ENCODE results near the gene TRIM65. TPM values are rescaled to one million over a fixed set of nuclear protein-coding genes. Genes with fewer than 3 reads are reported as not detected.
"Not testable (repeated sequence)": the region's sequence is repeated elsewhere in the genome, so short reads cannot be mapped to it uniquely, and the experiment has no call there.

The TRIM65 gene
- total and polyA plus RNA-seq, 2 of the 13 experiments (the other 11 are each of a cell fraction or from before 2014, with no cell fraction given): 10.3 to 22.4 TPM

DNA sequence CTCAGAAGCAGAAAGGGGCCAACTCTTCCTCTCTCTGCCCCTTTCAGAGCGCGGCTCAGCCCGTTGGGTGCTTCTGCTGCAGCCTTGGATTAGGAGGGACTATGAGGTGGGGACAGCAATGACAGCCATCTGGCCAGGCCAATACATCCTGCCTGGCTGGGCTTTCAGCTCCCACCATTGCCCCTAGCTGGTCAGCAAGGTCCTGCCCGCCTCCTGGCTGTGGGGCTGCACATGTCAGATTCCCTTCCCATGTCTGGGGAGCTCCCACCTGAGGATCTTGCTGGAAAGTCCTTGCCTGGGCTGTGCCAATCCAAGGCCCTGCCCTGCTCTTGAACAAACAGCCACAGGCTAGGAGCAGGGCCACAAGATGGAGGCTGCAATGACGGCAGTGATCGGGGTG, 8.3 kb downstream of the TRIM65 start (continued):
- peak; percentile 63; the same call in 1 of the 2 replicates for TF ChIP-seq PAF1 (CRISPR knock-in tag; IDR thresholded peaks at IDR 0.05)
- TF ChIP-seq, protein P1, sequence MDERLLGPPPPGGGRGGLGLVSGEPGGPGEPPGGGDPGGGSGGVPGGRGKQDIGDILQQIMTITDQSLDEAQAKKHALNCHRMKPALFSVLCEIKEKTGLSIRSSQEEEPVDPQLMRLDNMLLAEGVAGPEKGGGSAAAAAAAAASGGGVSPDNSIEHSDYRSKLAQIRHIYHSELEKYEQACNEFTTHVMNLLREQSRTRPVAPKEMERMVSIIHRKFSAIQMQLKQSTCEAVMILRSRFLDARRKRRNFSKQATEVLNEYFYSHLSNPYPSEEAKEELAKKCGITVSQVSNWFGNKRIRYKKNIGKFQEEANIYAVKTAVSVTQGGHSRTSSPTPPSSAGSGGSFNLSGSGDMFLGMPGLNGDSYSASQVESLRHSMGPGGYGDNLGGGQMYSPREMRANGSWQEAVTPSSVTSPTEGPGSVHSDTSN (CRISPR knock-in tag; IDR thresholded peaks at IDR 0.05): no peak
- no peak for TF ChIP-seq HNRNPK (IDR thresholded peaks at IDR 0.05; ENCODE audit: low read depth, low read length, poor library complexity, severe bottlenecking)
- no peak for TF ChIP-seq JDP2 (CRISPR knock-in tag; IDR thresholded peaks at IDR 0.05; ENCODE audit: borderline replicate concordance)
- TF ChIP-seq NCOA1 (CRISPR knock-in tag; IDR thresholded peaks at IDR 0.05): no peak

DNA sequence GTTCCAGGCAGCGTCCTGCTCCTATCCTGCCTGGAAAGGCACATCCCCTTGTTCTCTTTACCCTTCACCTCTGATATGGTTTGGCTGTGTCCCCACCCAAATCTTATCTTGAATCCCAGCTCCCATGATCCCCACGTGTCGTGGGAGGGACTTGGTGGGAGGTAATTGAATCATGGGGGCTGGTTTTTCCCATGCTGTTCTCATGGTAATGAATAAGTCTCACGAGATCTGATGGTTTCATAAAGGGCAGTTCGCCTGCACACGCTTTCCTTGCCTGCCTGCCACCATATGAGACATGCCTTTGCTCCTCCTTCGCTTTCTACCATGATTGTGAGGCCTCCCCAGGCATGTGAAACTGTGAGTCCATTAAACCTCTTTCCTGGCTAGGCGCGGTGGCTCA, 10.9 kb downstream of the TRIM65 start:
- H3K79me2 ChIP-seq (ENCODE audit: insufficient read depth, low read length); H3K4me2 ChIP-seq (ENCODE audit: low read depth, low read length); DNase-seq (ENCODE audit: low spot score); H3K4me3 ChIP-seq (replicated peaks in 1 of 3; ENCODE audit: insufficient read depth in 1 of 3, low read depth in 2 of 3, low read length in 3 of 3); H4K20me1 ChIP-seq (ENCODE audit: insufficient read depth, low read length); in situ Hi-C loops (cut with HindIII; ENCODE audit: extremely low pct_ligation_motif_present, low pct_unique_long_range_greater_than_20kb); H2AFZ ChIP-seq (ENCODE audit: low read length); H3K27me3 ChIP-seq (ENCODE audit: control insufficient read depth in 1 of 2, insufficient read depth in 2 of 2, low read length in 2 of 2); H3K27ac ChIP-seq (ENCODE audit: extremely low read length, insufficient read depth, low read length); H3K36me3 ChIP-seq (replicated peaks in 1 of 2; ENCODE audit: control insufficient read depth in 1 of 2, insufficient read depth in 2 of 2, low read length in 2 of 2); H3K4me1 ChIP-seq (ENCODE audit: insufficient read depth, low read length); H3K9me3 ChIP-seq (ENCODE audit: low read length); H3K9ac ChIP-seq (ENCODE audit: insufficient read depth, low read depth, low read length); ATAC-seq; CTCF ChIA-PET (ENCODE audit: low intra/inter-chr PET ratio, low total read pairs); BruUV-seq (replicated peaks); intact Hi-C loops (cut with micrococcal nuclease; ENCODE audit: unreplicated experiment); FAIRE-seq: not testable (repeated sequence)
- POLR2A ChIA-PET: interaction anchor here (0.6 to 12.9 kb wide), 4 partner anchors 6 to 469 kb away, joined by 3 to 423 read pairs (median 214); partner anchors contain the start of genes TRIM47 and TRIM65
- whole genome bisulfite sequencing (ENCODE audit: low lambda C conversion rate): 77% methylated on average over 9 of the region's 9 CpGs

DNA sequence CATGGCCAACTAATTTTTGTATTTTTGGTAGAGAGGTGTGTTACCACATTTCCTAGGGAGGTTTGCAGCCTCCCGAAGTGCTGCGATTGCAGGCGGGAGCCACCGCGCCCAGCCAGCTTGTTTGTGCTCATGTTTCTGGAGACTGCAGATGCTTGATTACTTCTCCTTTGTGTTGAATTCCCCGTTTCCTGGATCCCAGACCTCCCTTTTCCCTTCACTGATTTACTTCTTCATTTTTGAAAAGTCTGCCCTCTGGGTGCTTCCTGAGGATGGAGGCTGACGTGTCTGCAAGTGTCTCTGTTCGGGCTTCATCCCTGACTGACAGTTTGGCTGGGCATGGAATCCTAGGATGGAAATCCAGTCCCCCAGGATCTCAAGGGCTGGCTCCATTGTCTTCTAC, 11.3 kb downstream of the TRIM65 start:
- in situ Hi-C loops (cut with HindIII; ENCODE audit: extremely low pct_ligation_motif_present, low pct_unique_long_range_greater_than_20kb): no loop called here
- CTCF ChIA-PET (ENCODE audit: low intra/inter-chr PET ratio, low total read pairs): no interaction called here
- 85% methylated on average over 8 of the region's 8 CpGs for WGBS (ENCODE audit: low lambda C conversion rate)
- TF ChIP-seq, protein P2, sequence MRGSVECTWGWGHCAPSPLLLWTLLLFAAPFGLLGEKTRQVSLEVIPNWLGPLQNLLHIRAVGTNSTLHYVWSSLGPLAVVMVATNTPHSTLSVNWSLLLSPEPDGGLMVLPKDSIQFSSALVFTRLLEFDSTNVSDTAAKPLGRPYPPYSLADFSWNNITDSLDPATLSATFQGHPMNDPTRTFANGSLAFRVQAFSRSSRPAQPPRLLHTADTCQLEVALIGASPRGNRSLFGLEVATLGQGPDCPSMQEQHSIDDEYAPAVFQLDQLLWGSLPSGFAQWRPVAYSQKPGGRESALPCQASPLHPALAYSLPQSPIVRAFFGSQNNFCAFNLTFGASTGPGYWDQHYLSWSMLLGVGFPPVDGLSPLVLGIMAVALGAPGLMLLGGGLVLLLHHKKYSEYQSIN (CRISPR knock-in tag; IDR thresholded peaks at IDR 0.05; ENCODE audit: borderline replicate concordance): no peak
- TF ChIP-seq TAF1 (CRISPR knock-in tag; IDR thresholded peaks at IDR 0.05): no peak
- TF ChIP-seq ZKSCAN5 (CRISPR knock-in tag; IDR thresholded peaks at IDR 0.05): no peak
- no peak for TF ChIP-seq ZFP82 (CRISPR knock-in tag; IDR thresholded peaks at IDR 0.05; ENCODE audit: borderline replicate concordance)
- no peak for TF ChIP-seq ZNF792 (CRISPR knock-in tag; IDR thresholded peaks at IDR 0.05)
- no peak for TF ChIP-seq ZNF383 (CRISPR knock-in tag; IDR thresholded peaks at IDR 0.05; ENCODE audit: borderline replicate concordance)
- TF ChIP-seq ZNF749 (CRISPR knock-in tag; IDR thresholded peaks at IDR 0.05; ENCODE audit: borderline replicate concordance): no peak
- TF ChIP-seq, protein P3, sequence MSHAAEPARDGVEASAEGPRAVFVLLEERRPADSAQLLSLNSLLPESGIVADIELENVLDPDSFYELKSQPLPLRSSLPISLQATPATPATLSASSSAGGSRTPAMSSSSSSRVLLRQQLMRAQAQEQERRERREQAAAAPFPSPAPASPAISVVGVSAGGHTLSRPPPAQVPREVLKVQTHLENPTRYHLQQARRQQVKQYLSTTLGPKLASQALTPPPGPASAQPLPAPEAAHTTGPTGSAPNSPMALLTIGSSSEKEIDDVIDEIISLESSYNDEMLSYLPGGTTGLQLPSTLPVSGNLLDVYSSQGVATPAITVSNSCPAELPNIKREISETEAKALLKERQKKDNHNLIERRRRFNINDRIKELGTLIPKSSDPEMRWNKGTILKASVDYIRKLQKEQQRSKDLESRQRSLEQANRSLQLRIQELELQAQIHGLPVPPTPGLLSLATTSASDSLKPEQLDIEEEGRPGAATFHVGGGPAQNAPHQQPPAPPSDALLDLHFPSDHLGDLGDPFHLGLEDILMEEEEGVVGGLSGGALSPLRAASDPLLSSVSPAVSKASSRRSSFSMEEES (CRISPR knock-in tag; IDR thresholded peaks at IDR 0.05): no peak
- no peak for TF ChIP-seq ZNF282 (IDR thresholded peaks at IDR 0.05; ENCODE audit: partially characterized antibody)

More for the DNA sequence above, 11.3 kb downstream of the TRIM65 start:
- FAIRE-seq (no peak), ATAC-seq (no peak), DNase-seq (ENCODE audit: low spot score) (no peak)
- no peak overlapping the region for H3K4me3 ChIP-seq (replicated peaks in 1 of 3; ENCODE audit: insufficient read depth in 1 of 3, low read depth in 2 of 3, low read length in 3 of 3)
- no peaks in the 10 kb centered on the region for H3K79me2 ChIP-seq (ENCODE audit: insufficient read depth, low read length)
- no peaks in the 10 kb centered on the region for H3K9me3 ChIP-seq (ENCODE audit: low read length)
- peaks cover 4% of the 10 kb centered on the region for H3K4me1 ChIP-seq (ENCODE audit: insufficient read depth, low read length)
- no peaks in the 10 kb centered on the region for H4K20me1 ChIP-seq (ENCODE audit: insufficient read depth, low read length)
- H2AFZ ChIP-seq (ENCODE audit: low read length): no peak overlapping the region
- no TSS peak for BruUV-seq (replicated peaks)
- H3K27me3 ChIP-seq (ENCODE audit: control insufficient read depth in 1 of 2, insufficient read depth in 2 of 2, low read length in 2 of 2): no peaks in the 10 kb centered on the region
- POLR2A ChIA-PET: interaction anchor here (1.6 to 11.5 kb wide), 2 partner anchors 7 to 105 kb away, joined by 4 to 423 read pairs; partner anchors contain the start of gene TRIM65
- H3K4me2 ChIP-seq (ENCODE audit: low read depth, low read length): no peak overlapping the region
- H3K9ac ChIP-seq (ENCODE audit: insufficient read depth, low read depth, low read length): no peak overlapping the region
- no peak overlapping the region for H3K27ac ChIP-seq (ENCODE audit: extremely low read length, insufficient read depth, low read length)
- intact Hi-C loops (cut with micrococcal nuclease; ENCODE audit: unreplicated experiment): no loop called here
- no peaks in the 10 kb centered on the region for H3K36me3 ChIP-seq (replicated peaks in 1 of 2; ENCODE audit: control insufficient read depth in 1 of 2, insufficient read depth in 2 of 2, low read length in 2 of 2)

Data from HepG2 (cell line).